ENCODE data around the gene FAM98B. TPM values are rescaled to one million over a fixed set of nuclear protein-coding genes. Genes with fewer than 3 reads are reported as not detected.
"Not testable (repeated sequence)": the region's sequence is repeated elsewhere in the genome, so short reads cannot be mapped to it uniquely, and the experiment has no call there.

Gene FAM98B
- total and polyA plus RNA-seq, 4 experiments from 2014 or later = 3.3 to 26.3 (median 12.6) TPM

DNA sequence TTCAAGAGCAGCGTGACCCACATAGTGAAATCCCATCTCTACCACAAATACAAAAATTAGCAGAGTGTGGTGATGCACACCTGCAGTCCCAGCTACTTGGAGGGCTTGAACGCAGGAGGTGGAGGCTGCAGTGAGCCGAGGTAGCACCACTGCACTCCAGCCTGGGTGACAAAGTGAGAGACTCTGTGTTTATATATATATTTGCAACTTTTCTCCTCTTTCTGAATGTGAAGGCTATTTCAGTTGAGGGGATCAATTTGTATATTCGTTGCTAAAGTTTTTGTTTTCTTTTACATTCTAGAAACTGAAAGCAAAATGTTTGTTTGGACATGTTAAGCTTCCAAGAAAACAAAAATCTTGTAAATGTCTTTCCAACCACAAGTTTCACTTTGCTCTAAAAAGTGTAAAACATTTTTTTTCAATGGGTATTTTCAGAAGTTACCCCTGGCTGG lies 29.8 kb upstream of the FAM98B start:
- H3K36me3 Mint-ChIP-seq = no peaks in the 10 kb centered on the region
- no peaks in the 10 kb centered on the region for H3K9me3 ChIP-seq (ENCODE audit: control insufficient read depth in 1 of 2, low read length in 2 of 2)
- DNase-seq = no peak
- peaks cover 15 to 23% of the 10 kb centered on the region in 2 donors for H3K27me3 Mint-ChIP-seq
- intact Hi-C loops (cut with micrococcal nuclease) = no loop called here
- no peak overlapping the region for H3K27ac Mint-ChIP-seq
- no peaks in the 10 kb centered on the region for H3K27me3 ChIP-seq (ENCODE audit: insufficient read depth, low read length)
- CTCF ChIA-PET (ENCODE audit: partially characterized antibody) = interaction anchor here (1.9 kb wide), 1 partner anchor 16 kb away, joined by 6 read pairs; no protein-coding TSS in a partner anchor
- no peaks in the 10 kb centered on the region for H3K4me1 ChIP-seq (ENCODE audit: insufficient read depth, low read length)
- POLR2A ChIA-PET (ENCODE audit: partially characterized antibody) = no interaction called here
- no peaks in the 10 kb centered on the region for H3K4me1 Mint-ChIP-seq
- H3K9me3 Mint-ChIP-seq = peaks cover 0 to 2% (median 0%) of the 10 kb centered on the region in 8 donors
- no peak overlapping the region for H3K4me3 Mint-ChIP-seq
- H3K27ac ChIP-seq (ENCODE audit: low read depth, low read length) = no peak overlapping the region
- H3K36me3 ChIP-seq (ENCODE audit: insufficient read depth, low read length) = no peaks in the 10 kb centered on the region
- H3K4me3 ChIP-seq (ENCODE audit: low read length in 2 of 2) = no peak overlapping the region

DNA sequence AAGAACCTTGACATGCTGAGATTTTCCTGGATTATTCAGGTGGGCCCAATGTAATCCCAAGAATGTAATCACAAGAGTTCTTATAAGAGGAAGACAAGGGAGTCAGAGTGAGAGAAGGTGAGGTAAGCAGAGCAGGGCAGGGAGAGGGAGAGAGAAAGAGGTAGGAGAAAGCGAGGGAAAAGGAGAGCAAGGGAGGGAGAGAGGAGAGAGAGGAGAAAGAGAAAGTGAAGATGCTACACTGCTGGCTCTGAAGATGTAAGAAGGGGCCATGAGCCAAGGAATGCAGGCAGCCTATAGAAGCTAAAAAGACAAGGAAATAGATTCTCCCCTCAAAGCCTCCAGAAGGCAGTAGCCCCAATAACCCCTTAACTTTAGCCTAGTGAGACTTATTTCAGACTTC lies 28.7 kb upstream of the FAM98B start:
- ChIA-PET CTCF (ENCODE audit: partially characterized antibody) (interaction anchor here (0.6 to 1.9 kb wide), 2 partner anchors 15 to 17 kb away, joined by 3 to 6 read pairs; no protein-coding TSS in a partner anchor), POLR2A (ENCODE audit: partially characterized antibody) (no interaction called here)
- no peak for DNase-seq
- Histone ChIP-seq H3K27me3 (ENCODE audit: insufficient read depth, low read length) (no peaks in the 10 kb centered on the region), H3K27ac (ENCODE audit: low read depth, low read length) (no peak overlapping the region), H3K9me3 (ENCODE audit: control insufficient read depth in 1 of 2, low read length in 2 of 2) (no peaks in the 10 kb centered on the region), H3K4me1 (ENCODE audit: insufficient read depth, low read length) (no peaks in the 10 kb centered on the region), H3K36me3 (ENCODE audit: insufficient read depth, low read length) (no peaks in the 10 kb centered on the region), H3K4me3 (ENCODE audit: low read length in 2 of 2) (no peak overlapping the region)
- intact Hi-C loops (cut with micrococcal nuclease) = no loop called here
- H3K4me3 Mint-ChIP-seq = no peak overlapping the region
- H3K4me1 Mint-ChIP-seq = no peaks in the 10 kb centered on the region
- no peak overlapping the region for H3K27ac Mint-ChIP-seq
- H3K27me3 Mint-ChIP-seq = peaks cover 13 to 24% of the 10 kb centered on the region in 2 donors
- H3K9me3 Mint-ChIP-seq = peaks cover 0 to 2% (median 0%) of the 10 kb centered on the region in 8 donors
- no peaks in the 10 kb centered on the region for H3K36me3 Mint-ChIP-seq

DNA sequence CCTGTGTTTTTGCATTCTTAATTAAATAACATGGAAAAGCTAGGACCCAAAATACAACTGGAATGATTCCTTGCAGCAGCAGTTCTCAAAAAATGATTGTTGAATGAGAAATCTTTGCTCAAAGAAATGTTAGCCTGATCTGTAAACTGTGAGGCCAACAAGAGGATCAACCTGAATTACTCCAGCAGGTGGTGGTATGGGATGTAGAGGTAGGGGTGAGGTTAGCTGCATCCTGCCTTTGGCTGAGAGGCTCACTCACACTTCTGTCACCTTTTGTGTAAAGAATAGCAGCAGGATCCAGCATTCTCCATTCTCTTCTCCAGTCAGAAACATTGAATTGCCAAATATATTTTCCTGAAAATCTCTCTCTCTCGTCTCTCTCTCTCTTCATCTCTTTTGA lies 26.5 kb upstream of the FAM98B start:
- Histone ChIP-seq H3K4me3 (ENCODE audit: low read length in 2 of 2) (no peak overlapping the region), H3K27me3 (ENCODE audit: insufficient read depth, low read length) (no peaks in the 10 kb centered on the region), H3K36me3 (ENCODE audit: insufficient read depth, low read length) (no peaks in the 10 kb centered on the region), H3K27ac (ENCODE audit: low read depth, low read length) (no peak overlapping the region), H3K9me3 (ENCODE audit: control insufficient read depth in 1 of 2, low read length in 2 of 2) (no peaks in the 10 kb centered on the region), H3K4me1 (ENCODE audit: insufficient read depth, low read length) (no peaks in the 10 kb centered on the region)
- no peak overlapping the region for H3K4me3 Mint-ChIP-seq
- POLR2A ChIA-PET (ENCODE audit: partially characterized antibody) = no interaction called here
- CTCF ChIA-PET (ENCODE audit: partially characterized antibody) = interaction anchor here (2.7 kb wide), 1 partner anchor 13 kb away, joined by 11 read pairs; no protein-coding TSS in a partner anchor
- H3K4me1 Mint-ChIP-seq = no peaks in the 10 kb centered on the region
- H3K36me3 Mint-ChIP-seq = no peaks in the 10 kb centered on the region
- peaks cover 0 to 2% (median 0%) of the 10 kb centered on the region in 8 donors for H3K9me3 Mint-ChIP-seq
- intact Hi-C loops (cut with micrococcal nuclease) = no loop called here
- no peak for DNase-seq
- H3K27me3 Mint-ChIP-seq = peaks cover 7 to 18% of the 10 kb centered on the region in 2 donors
- H3K27ac Mint-ChIP-seq = no peak overlapping the region

DNA sequence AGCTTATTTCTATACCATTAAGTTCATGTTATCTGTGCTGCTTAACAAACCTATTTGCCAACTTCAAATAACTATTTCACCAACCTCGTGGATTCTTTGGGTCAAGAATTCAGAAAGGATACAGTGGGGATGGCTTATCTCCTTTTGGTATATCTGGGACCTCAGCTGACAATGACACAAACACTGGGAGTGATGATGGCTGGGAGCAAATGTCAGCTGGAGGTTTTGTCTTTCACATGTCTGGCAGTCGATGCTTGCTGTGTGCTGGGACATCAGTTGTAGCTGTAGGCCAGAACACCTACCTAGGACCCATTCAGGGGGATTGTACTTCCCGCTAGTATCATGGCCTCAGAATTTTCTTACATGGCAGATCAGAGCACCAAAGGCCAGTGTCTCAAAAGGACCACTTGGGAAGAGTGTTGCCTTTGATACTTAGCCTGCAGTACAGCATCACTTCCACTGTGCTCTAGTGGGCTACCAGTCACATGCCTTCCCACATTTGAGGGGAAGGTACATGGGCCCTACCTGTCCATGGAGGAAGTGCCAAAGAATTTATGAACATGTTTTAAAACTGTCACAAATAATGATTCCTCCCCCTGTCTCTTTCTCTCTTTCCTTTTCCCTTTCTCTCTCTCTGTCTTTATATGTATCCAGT lies 23.7 kb upstream of the FAM98B start:
- intact Hi-C loops (cut with micrococcal nuclease) = no loop called here
- no peaks in the 10 kb centered on the region for H3K4me1 Mint-ChIP-seq
- peaks cover 0 to under 1% (median 0%) of the 10 kb centered on the region in 8 donors for H3K9me3 Mint-ChIP-seq
- ChIA-PET CTCF (ENCODE audit: partially characterized antibody) (interaction anchor here (2.7 kb wide), 1 partner anchor 10 kb away, joined by 11 read pairs; no protein-coding TSS in a partner anchor), POLR2A (ENCODE audit: partially characterized antibody) (no interaction called here)
- no peaks in the 10 kb centered on the region for H3K36me3 ChIP-seq (ENCODE audit: insufficient read depth, low read length)
- H3K4me3 Mint-ChIP-seq = no peak overlapping the region
- no peaks in the 10 kb centered on the region for H3K36me3 Mint-ChIP-seq
- H3K9me3 ChIP-seq (ENCODE audit: control insufficient read depth in 1 of 2, low read length in 2 of 2) = no peaks in the 10 kb centered on the region
- no peak overlapping the region for H3K4me3 ChIP-seq (ENCODE audit: low read length in 2 of 2)
- no peaks in the 10 kb centered on the region for H3K4me1 ChIP-seq (ENCODE audit: insufficient read depth, low read length)
- peaks cover 4 to 12% of the 10 kb centered on the region in 2 donors for H3K27me3 Mint-ChIP-seq
- no peak for DNase-seq
- H3K27me3 ChIP-seq (ENCODE audit: insufficient read depth, low read length) = no peaks in the 10 kb centered on the region
- H3K27ac ChIP-seq (ENCODE audit: low read depth, low read length) = no peak overlapping the region
- H3K27ac Mint-ChIP-seq = no peak overlapping the region

DNA sequence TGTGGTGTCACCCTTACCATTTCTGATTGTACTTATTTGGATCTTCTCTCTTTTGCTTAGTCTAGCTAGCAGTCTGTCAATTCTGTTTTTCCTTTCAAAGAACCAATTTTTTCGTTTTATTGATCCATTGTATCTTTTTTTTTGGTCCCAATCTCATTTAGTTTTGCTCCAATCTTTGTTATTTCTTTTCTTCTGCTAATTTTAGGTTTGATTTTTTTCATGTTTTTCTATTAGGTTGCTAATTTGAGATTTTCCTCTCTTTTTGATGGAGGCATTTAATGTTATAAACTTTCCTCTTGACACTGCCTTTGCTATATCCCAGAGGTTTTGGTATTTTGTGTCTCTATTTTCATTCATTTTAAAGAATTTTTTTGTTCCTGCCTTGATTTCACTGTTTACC lies 16.9 kb upstream of the FAM98B start:
- intact Hi-C loops (cut with micrococcal nuclease) = no loop called here
- Histone ChIP-seq H3K27ac (ENCODE audit: low read depth, low read length) (no peak overlapping the region), H3K27me3 (ENCODE audit: insufficient read depth, low read length) (no peaks in the 10 kb centered on the region), H3K4me1 (ENCODE audit: insufficient read depth, low read length) (peaks cover 5% of the 10 kb centered on the region), H3K4me3 (ENCODE audit: low read length in 2 of 2) (no peak overlapping the region), H3K36me3 (ENCODE audit: insufficient read depth, low read length) (no peaks in the 10 kb centered on the region), H3K9me3 (ENCODE audit: control insufficient read depth in 1 of 2, low read length in 2 of 2) (no peaks in the 10 kb centered on the region)
- Mint-ChIP-seq H3K4me3 (no peak overlapping the region), H3K27ac (no peak overlapping the region), H3K4me1 (peaks cover 0 to 7% (median 3%) of the 10 kb centered on the region in 4 donors), H3K27me3 (peaks cover 20 to 21% of the 10 kb centered on the region in 2 donors), H3K9me3 (peaks cover 0 to 16% (median 5%) of the 10 kb centered on the region in 8 donors), H3K36me3 (no peaks in the 10 kb centered on the region)
- POLR2A ChIA-PET (ENCODE audit: partially characterized antibody) = no interaction called here
- DNase-seq = no peak
- CTCF ChIA-PET (ENCODE audit: partially characterized antibody) = interaction anchor here (9.1 kb wide), 1 partner anchor 262 kb away, joined by 175 read pairs; no protein-coding TSS in a partner anchor

DNA sequence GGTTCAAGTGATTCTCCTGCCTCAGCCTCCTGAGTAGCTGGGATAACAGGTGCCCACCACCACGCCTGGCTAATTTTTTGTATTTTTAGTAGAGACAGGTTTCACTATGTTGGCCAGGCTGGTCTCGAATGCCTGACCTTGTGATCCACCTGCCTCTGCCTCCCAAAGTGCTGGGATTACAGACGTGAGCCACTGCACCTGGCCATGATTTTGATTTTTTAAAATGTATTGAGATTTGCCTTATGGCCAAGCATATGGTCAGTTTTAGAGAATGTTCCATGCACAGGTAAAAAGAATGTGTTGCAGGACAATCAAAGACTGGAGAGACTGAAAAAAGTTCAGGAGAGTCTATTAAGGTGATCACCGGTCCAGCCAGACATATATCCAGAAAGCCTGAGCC lies 16.3 kb upstream of the FAM98B start:
- H3K36me3 Mint-ChIP-seq; H3K27ac Mint-ChIP-seq; H3K27ac ChIP-seq (ENCODE audit: low read depth, low read length); H3K4me3 ChIP-seq (ENCODE audit: low read length in 2 of 2); H3K4me3 Mint-ChIP-seq; H3K9me3 ChIP-seq (ENCODE audit: control insufficient read depth in 1 of 2, low read length in 2 of 2); DNase-seq; H3K4me1 Mint-ChIP-seq; H3K36me3 ChIP-seq (ENCODE audit: insufficient read depth, low read length); H3K4me1 ChIP-seq (ENCODE audit: insufficient read depth, low read length); POLR2A ChIA-PET (ENCODE audit: partially characterized antibody); H3K27me3 ChIP-seq (ENCODE audit: insufficient read depth, low read length); intact Hi-C loops (cut with micrococcal nuclease): not testable (repeated sequence)
- CTCF ChIA-PET (ENCODE audit: partially characterized antibody) = interaction anchor here (9.1 kb wide), 1 partner anchor 262 kb away, joined by 175 read pairs; no protein-coding TSS in a partner anchor
- peaks cover 0 to 16% (median 5%) of the 10 kb centered on the region in 8 donors for H3K9me3 Mint-ChIP-seq
- H3K27me3 Mint-ChIP-seq = peaks cover 20 to 21% of the 10 kb centered on the region in 2 donors

DNA sequence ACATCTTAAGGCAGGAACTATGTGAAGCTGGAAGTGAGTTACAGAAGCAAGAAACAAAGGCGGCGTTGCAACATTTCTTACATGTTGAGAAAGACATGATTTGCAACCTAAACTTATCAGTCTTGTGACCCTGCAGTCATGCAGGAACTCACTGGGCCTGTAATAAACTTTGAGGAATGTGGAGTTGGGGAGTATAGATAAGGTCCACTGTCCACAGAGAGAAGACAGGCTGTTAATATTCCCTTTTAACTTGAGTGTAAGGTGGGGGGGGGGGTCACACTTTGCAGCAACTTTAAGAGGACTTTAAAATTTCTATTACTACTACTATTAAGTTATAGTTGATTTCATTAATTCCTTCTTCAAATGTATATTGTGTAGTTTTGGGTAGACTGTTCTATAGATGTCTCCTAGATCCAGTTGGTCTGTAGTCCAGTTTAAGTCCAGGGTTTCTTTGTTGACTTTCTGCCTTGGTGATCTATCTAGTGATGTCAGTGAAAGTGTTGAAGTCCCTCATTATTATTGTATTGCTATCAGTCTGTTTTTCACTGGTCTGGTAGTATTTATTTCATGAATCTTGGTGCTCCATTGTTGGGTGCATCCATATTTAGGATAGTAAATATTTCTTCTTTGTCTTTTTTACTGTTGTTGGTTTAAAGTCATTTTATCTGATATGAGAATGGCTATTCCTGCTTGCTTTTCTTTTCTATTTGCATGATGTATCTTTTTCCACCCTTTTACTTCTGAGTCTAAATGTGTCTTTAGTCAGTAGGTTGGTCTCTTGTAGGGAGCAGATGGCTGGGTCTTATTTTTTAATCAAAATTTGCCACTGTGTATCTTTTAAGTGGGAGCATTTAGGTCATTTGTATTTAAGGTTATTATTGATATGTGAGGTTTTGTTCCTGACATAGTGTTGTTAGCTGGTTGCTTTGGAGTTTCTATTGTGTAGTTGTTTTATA lies 15.6 kb upstream of the FAM98B start:
- Mint-ChIP-seq H3K9me3 (peaks cover 0 to 16% (median 5%) of the 10 kb centered on the region in 8 donors), H3K4me1 (peaks cover 0 to 7% (median 3%) of the 10 kb centered on the region in 4 donors), H3K27me3 (peaks cover 20 to 21% of the 10 kb centered on the region in 2 donors), H3K36me3 (no peaks in the 10 kb centered on the region), H3K4me3 (no peak overlapping the region), H3K27ac (no peak overlapping the region)
- Histone ChIP-seq H3K36me3 (ENCODE audit: insufficient read depth, low read length) (no peaks in the 10 kb centered on the region), H3K4me3 (ENCODE audit: low read length in 2 of 2) (no peak overlapping the region), H3K9me3 (ENCODE audit: control insufficient read depth in 1 of 2, low read length in 2 of 2) (no peaks in the 10 kb centered on the region), H3K27ac (ENCODE audit: low read depth, low read length) (no peak overlapping the region), H3K4me1 (ENCODE audit: insufficient read depth, low read length) (peaks cover 5% of the 10 kb centered on the region), H3K27me3 (ENCODE audit: insufficient read depth, low read length) (no peaks in the 10 kb centered on the region)
- no peak for DNase-seq
- POLR2A ChIA-PET (ENCODE audit: partially characterized antibody) = no interaction called here
- CTCF ChIA-PET (ENCODE audit: partially characterized antibody) = interaction anchor here (1.7 to 9.1 kb wide), 3 partner anchors 261 to 378 kb away, joined by 8 to 175 read pairs (median 10); no protein-coding TSS in a partner anchor
- intact Hi-C loops (cut with micrococcal nuclease) = no loop called here
